Stimulated activated CD8-positive, alpha-beta memory T cell treated with anti-CD3 and anti-CD28 coated beads, Interleukin-7, amount 100 ng/mL, for 4 hours (primary cell): Measurements from ENCODE around the gene ZNF496.
"Not testable (repeated sequence)": the region's sequence is repeated elsewhere in the genome, so short reads cannot be mapped to it uniquely, and the experiment has no call there.

Experiments
- DNase-seq, 2 donors: peaks; one replicate each; pipeline ENCODE4 v3.0.0-alpha.2; 2020; ENCODE audit warnings: low read depth in 2 of 2

The ZNF496 gene

GRCh38 chr1:247359559-247359958 is 27.9 kb upstream of the ZNF496 start:
- no peak for DNase-seq

- no peak for DNase-seq
Observed at GRCh38 chr1:247358920-247359319, 27.3 kb upstream of the ZNF496 start.

- no peak for DNase-seq
Observed at GRCh38 chr1:247357781-247358211, 26.1 kb upstream of the ZNF496 start.

- DNase-seq, result no peak
Observed at GRCh38 chr1:247357052-247357780, 25.5 kb upstream of the ZNF496 start.

GRCh38 chr1:247355160-247355559 is 23.5 kb upstream of the ZNF496 start:
- not testable (repeated sequence) for DNase-seq

- DNase-seq, result no peak
Observed at GRCh38 chr1:247352175-247352574, 20.5 kb upstream of the ZNF496 start.

- no peak for DNase-seq
Observed at GRCh38 chr1:247350587-247350986, 18.9 kb upstream of the ZNF496 start.

- DNase-seq, result no peak
Observed at GRCh38 chr1:247347477-247348222, 16.0 kb upstream of the ZNF496 start.

- DNase-seq, result no peak
Observed at GRCh38 chr1:247345881-247346280, 14.2 kb upstream of the ZNF496 start.

GRCh38 chr1:247343801-247344200 is 12.1 kb upstream of the ZNF496 start:
- no peak for DNase-seq

GRCh38 chr1:247338723-247339275 is 7.1 kb upstream of the ZNF496 start:
- no peak for DNase-seq

- DNase-seq, result no peak
Observed at GRCh38 chr1:247337961-247338360, 6.3 kb upstream of the ZNF496 start.

- DNase-seq, result no peak
Observed at GRCh38 chr1:247337250-247337746, 5.6 kb upstream of the ZNF496 start.

GRCh38 chr1:247336390-247336789 is 4.7 kb upstream of the ZNF496 start:
- no peak for DNase-seq

- no peak for DNase-seq
Observed at GRCh38 chr1:247335882-247336281, 4.2 kb upstream of the ZNF496 start.

- no peak for DNase-seq
Observed at GRCh38 chr1:247334378-247335133, 2.9 kb upstream of the ZNF496 start.

GRCh38 chr1:247332623-247333361 is 1.1 kb upstream of the ZNF496 start:
- DNase-seq, result no peak

GRCh38 chr1:247332215-247332622 is 552 bp upstream of the ZNF496 start:
- DNase-seq, result peak; percentile 6 to 60

- peak; percentile 62 to 75 for DNase-seq
Observed at GRCh38 chr1:247331172-247331524, 519 bp downstream of the ZNF496 start.

GRCh38 chr1:247330548-247331171 is 1.0 kb downstream of the ZNF496 start:
- no peak for DNase-seq

- DNase-seq, result no peak
Observed at GRCh38 chr1:247329097-247329617, 2.5 kb downstream of the ZNF496 start.
